Heart left ventricle (tissue), 16 donors: Measurements from ENCODE around the gene C2orf42. TPM values are rescaled to one million over a fixed set of nuclear protein-coding genes. Genes with fewer than 3 reads are reported as not detected.
"Not testable (repeated sequence)": the region's sequence is repeated elsewhere in the genome, so short reads cannot be mapped to it uniquely, and the experiment has no call there.

Source experiments
- ATAC-seq, 4 donors: fragments of 200-7000 bp; cut with Tn5 transposase; one replicate each; pipeline ENCODE4 v1.9.1; 2020 to 2022; ENCODE audit warnings: moderate library complexity in 4 of 4, mild to moderate bottlenecking in 3 of 4, moderate number of reproducible peaks in 1 of 4
- DNase-seq, 5 donors: peaks; one replicate each; pipeline ENCODE4 v3.0.0-alpha.2; 2020
- H3K27ac ChIP-seq, 12 donors: fragments of 200-600 bp; sonication (generic) in 4 of 12; one replicate each; pipeline versions ENCODE4 v1.5.0 to v1.8.0; 2016 to 2022; ENCODE audit warnings: mild to moderate bottlenecking in 2 of 12
- H3K27me3 ChIP-seq, 9 donors: fragments of 200-600 bp; sonication (generic) in 2 of 9; one replicate each; pipeline versions ENCODE4 v1.5.1 to v1.8.0; 2016 to 2022; ENCODE audit warnings: mild to moderate bottlenecking in 3 of 9
- H3K36me3 ChIP-seq, 9 donors: fragments of 200-600 bp; sonication (generic) in 2 of 9; one replicate each; pipeline versions ENCODE4 v1.5.0 to v1.8.0; 2018 to 2022; ENCODE audit warnings: mild to moderate bottlenecking in 2 of 9
- H3K4me1 ChIP-seq, 12 donors: fragments of 200-600 bp; sonication (generic) in 4 of 12; one replicate each; pipeline versions ENCODE4 v1.5.0 to v1.8.0; 2016 to 2022; ENCODE audit warnings: mild to moderate bottlenecking in 3 of 12
- H3K4me3 ChIP-seq, 12 donors: fragments of 200-600 bp; sonication (generic) in 4 of 12; one replicate each; pipeline versions ENCODE4 v1.5.0 to v1.8.0; 2017 to 2022; ENCODE audit warnings: mild to moderate bottlenecking in 9 of 12, moderate library complexity in 4 of 12
- H3K9me3 ChIP-seq, 12 donors: fragments of 200-600 bp; sonication (generic) in 4 of 12; one replicate each; pipeline versions ENCODE4 v1.5.0 to v1.8.0; 2016 to 2022; ENCODE audit warnings: mild to moderate bottlenecking in 1 of 12
- CTCF ChIP-seq, 12 donors: fragments of 200-600 bp; sonication (generic) in 4 of 12; IDR thresholded peaks; one replicate each; pipeline versions ENCODE4 v1.5.0 to v1.8.0; 2018 to 2022; ENCODE audit warnings: antibody characterized with exemption in 12 of 12, mild to moderate bottlenecking in 5 of 12
- POLR2A ChIP-seq, 2 donors: fragments of 450-650 bp; IDR thresholded peaks; one replicate each; pipeline ENCODE4 v1.6.1; 2017; ENCODE audit warnings: antibody characterized with exemption in 2 of 2, mild to moderate bottlenecking in 2 of 2, moderate library complexity in 2 of 2
- WGBS, 4 donors: extraction: QIAGEN DNeasy Blood & Tissue Kit in 2 of 4; methylation state at CpG; one replicate each; pipeline versions ENCODE4 v1.1.5 to v1.1.7; 2013 to 2018; 5-methylcytosine and 5-hydroxymethylcytosine counted together
- intact Hi-C, 10 donors: fragments of 100-400 bp; cut with DNase I; formaldehyde crosslinking; loops; one replicate each; pipeline versions ENCODE4 v1.11.1 to v1.14.2; 2022
- polyA plus RNA-seq, 2 donors: library from polyadenylated mRNA; stranded (reverse); fragments of 200-250 nt; gene quantifications; one replicate each; pipeline ENCODE4 v1.2.3, GENCODE V29; 2013
- total RNA-seq, 9 donors: library from RNA; depleted of rRNA in 2 of 9; stranded (reverse); fragments of >200 nt in 2 of 9; fragmentation: NEBNext Ultra II Directional in 3 of 9; extraction: Animal tissue kit (Norgen Biotek cat#: 25700) in 3 of 9; gene quantifications; one replicate each; pipeline versions ENCODE4 v1.1.0 to v1.2.4, GENCODE V29; 2016 to 2023
- donor health status: ischemic (EF 13 %, LVEDD 7.1; RV severe dilation, severe dysfunction).
- donor health status: healthy with polysubstance abuse.
- donor health status: DM: no; HTN: yes; CAD: no.
- donor health status: DM: no; HTN: no; CAD: no.
- donor health status: ischemic (EF 25% LVEDD 6.9; RV normal size, moderate dysfunction).
- donor health status: ischemic (EF 25% LVEDD 5.7; RV mildly dilated, moderate dysfunction).
- donor health status: healthy.
- donor health status: DM: yes; HTN: yes; CAD: no.
- donor health status: ischemic (EF 35%, LVEDD 5.7; RV mildly dilated, moderate dysfunction).
- donor health status: nonischemic (EF 11% LVEDD 7.7; RV severe dilation, severe dysfunction).
- donor health status: DM: yes; HTN: yes; CAD: no.
- donor health status: PGD.
- donor health status: ischemic (EF 29% LVEDD 5.4; RV normal size, mild dysfunction).
- donor health status: nonischemic (EF 23%, LVEDD 6.1; RV moderate dilation, normal function).

Gene C2orf42
- total and polyA plus RNA-seq, 11 donors, result 3.5 to 14.9 (median 8.9) TPM

GRCh38 chr2:70132244-70133126, 58.3 kb downstream of the C2orf42 start:
- 12 to 14% (median 13%) methylated on average over 8 of the region's 8 CpGs for WGBS, 4 donors
- Histone ChIP-seq H3K36me3 (no peaks in the 10 kb centered on the region), H3K27ac (peak overlapping the region; percentile 82 to 95 (median 91)), H3K4me3 (peak overlapping the region in 10 of 12 donors; percentile 23 to 49 (median 42)), H3K27me3 (no peaks in the 10 kb centered on the region), H3K9me3 (no peaks in the 10 kb centered on the region), H3K4me1 (peaks cover 10 to 77% (median 46%) of the 10 kb centered on the region in 12 donors)
- peak; percentile 48 to 71 (median 61) for DNase-seq
- ATAC-seq, result peak; percentile 74 to 82 (median 79)
- intact Hi-C loops, result loop anchor here in 2 of 10 donors (2.0 kb wide), 1 partner anchor 46 kb away; the partner anchor contains the start of gene PCBP1 (in 2 of the 2)
- TF ChIP-seq CTCF (IDR thresholded peaks at IDR 0.05) (peak in 1 of 12 donors; percentile 6), POLR2A (IDR thresholded peaks at IDR 0.05) (peak in 1 of 2 donors; percentile 29)

DNA sequence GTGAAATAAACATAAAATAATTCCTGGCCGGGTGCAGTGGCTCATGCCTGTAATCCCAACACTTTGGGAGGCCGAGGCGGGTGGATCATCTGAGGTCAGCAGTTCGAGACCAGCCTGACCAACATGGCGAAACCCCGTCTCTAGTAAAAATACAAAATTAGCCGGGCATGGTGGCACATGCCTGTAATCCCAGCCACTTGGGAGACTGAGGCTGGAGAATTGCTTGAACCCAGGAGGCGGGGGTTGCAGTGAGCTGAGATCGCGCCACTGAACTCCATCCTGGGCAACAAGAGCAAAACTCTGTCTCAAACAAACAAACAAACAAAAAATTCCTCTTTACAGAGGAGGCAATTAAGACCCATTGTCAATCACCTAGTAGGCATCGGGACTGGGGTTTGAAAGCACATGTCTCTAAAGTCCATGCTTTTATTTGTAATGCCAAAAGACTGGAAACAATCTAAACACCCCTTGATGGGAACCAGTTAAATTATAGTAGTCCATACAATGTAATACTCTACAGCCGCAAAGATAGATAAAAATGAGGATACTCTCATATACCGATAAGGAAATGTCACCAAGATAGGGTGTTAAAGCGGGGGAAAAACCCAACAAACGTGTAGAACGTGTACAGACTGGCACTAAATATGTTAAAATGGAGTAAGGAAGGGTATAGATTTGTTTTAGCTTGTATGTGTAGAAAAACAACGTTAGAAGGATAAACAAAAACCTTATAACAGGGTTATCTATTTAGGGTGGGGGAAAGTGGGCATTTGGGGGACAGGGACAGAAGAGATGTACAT, 59.3 kb downstream of the C2orf42 start:
- 76 to 83% (median 79%) methylated on average over 17 of the region's 17 CpGs for WGBS, 4 donors
- DNase-seq, H3K9me3 ChIP-seq, H3K27me3 ChIP-seq, ATAC-seq, H3K36me3 ChIP-seq: not testable (repeated sequence)
- peak overlapping the region; percentile 82 to 95 (median 91) for H3K27ac ChIP-seq
- H3K4me1 ChIP-seq, result peaks cover 10 to 77% (median 50%) of the 10 kb centered on the region in 12 donors
- H3K4me3 ChIP-seq, result peak overlapping the region in 9 of 12 donors; percentile 33 to 49 (median 43)
- intact Hi-C loops, result loop anchor here in 2 of 10 donors (2.0 kb wide), 1 partner anchor 45 kb away; the partner anchor contains the start of gene PCBP1 (in 2 of the 2)

GRCh38 chr2:70128005-70128404, 62.8 kb downstream of the C2orf42 start:
- no peak for ATAC-seq
- 22 to 60% (median 31%) methylated on average over 1 of the region's 1 CpG for WGBS, 4 donors
- H3K27me3 ChIP-seq, result no peaks in the 10 kb centered on the region
- H3K4me1 ChIP-seq, result peaks cover 8 to 69% (median 39%) of the 10 kb centered on the region in 12 donors
- TF ChIP-seq CTCF (IDR thresholded peaks at IDR 0.05) (no peak), POLR2A (IDR thresholded peaks at IDR 0.05) (no peak)
- no peak overlapping the region for H3K4me3 ChIP-seq
- no peak for DNase-seq
- no peaks in the 10 kb centered on the region for H3K36me3 ChIP-seq
- no peaks in the 10 kb centered on the region for H3K9me3 ChIP-seq
- intact Hi-C loops, result loop anchor here in 1 of 10 donors (5.0 kb wide), 1 partner anchor 41 kb away; the partner anchor contains the start of gene PCBP1
- peak overlapping the region in 7 of 12 donors; percentile 0 to 45 (median 22) for H3K27ac ChIP-seq

GRCh38 chr2:70126413-70126812, 64.4 kb downstream of the C2orf42 start:
- intact Hi-C loops, result loop anchor here in 1 of 10 donors (5.0 kb wide), 1 partner anchor 39 kb away; the partner anchor contains the start of gene PCBP1
- Histone ChIP-seq H3K4me3 (no peak overlapping the region), H3K9me3 (no peaks in the 10 kb centered on the region), H3K36me3 (no peaks in the 10 kb centered on the region), H3K4me1 (peaks cover 6 to 69% (median 29%) of the 10 kb centered on the region in 12 donors), H3K27ac (peak overlapping the region in 3 of 12 donors; percentile 7 to 100 (median 99)), H3K27me3 (no peaks in the 10 kb centered on the region)
- 95 to 100% (median 98%) methylated on average over 2 of the region's 2 CpGs for WGBS, 4 donors
- no peak for ATAC-seq
- no peak for TF ChIP-seq POLR2A (IDR thresholded peaks at IDR 0.05)
- TF ChIP-seq CTCF (IDR thresholded peaks at IDR 0.05), result no peak
- DNase-seq, result no peak
